Fibroblast of the aortic adventitia (primary cell): ENCODE measurements around the gene CSPG4. TPM values are rescaled to one million over a fixed set of nuclear protein-coding genes. Genes with fewer than 3 reads are reported as not detected.
"Not testable (repeated sequence)": the region's sequence is repeated elsewhere in the genome, so short reads cannot be mapped to it uniquely, and the experiment has no call there.

Source experiments
- DNase-seq: peaks from one replicate; pipeline ENCODE4 v3.0.0-alpha.2; 2010; ENCODE audit warnings: low read depth
- H3K4me3 ChIP-seq: 2 replicates; pipeline ENCODE4 v1.5.1; 2011; ENCODE audit warnings: low read depth, mild to moderate bottlenecking, control low read depth, low read length, moderate library complexity
- CTCF ChIP-seq: IDR thresholded peaks from 2 replicates; pipeline ENCODE4 v1.5.1; 2011; ENCODE audit warnings: mild to moderate bottlenecking, low read length, control low read depth, inconsistent platforms; ENCODE audit not compliant: insufficient read depth
- total RNA-seq: library from RNA; depleted of rRNA; stranded (reverse); fragments of >200 nt; gene quantifications from 2 replicates; pipeline ENCODE4 v1.2.3, GENCODE V29; 2012; ENCODE audit warnings: low replicate concordance

CSPG4 gene
- total RNA-seq, 1 donor = 27.8 TPM

GRCh38 chr15:75758071-75758872, 45.6 kb upstream of the CSPG4 start:
- peak; percentile 81 for DNase-seq
- TF ChIP-seq CTCF = peak; percentile 41

GRCh38 chr15:75754871-75755270, 42.2 kb upstream of the CSPG4 start:
- H3K4me3 ChIP-seq, DNase-seq: not testable (repeated sequence)

More at GRCh38 chr15:75758071-75758872, 45.6 kb upstream of the CSPG4 start:
- H3K4me3 ChIP-seq = peak overlapping the region; percentile 69

GRCh38 chr15:75753145-75753544, 40.5 kb upstream of the CSPG4 start:
- H3K4me3 ChIP-seq = no peak overlapping the region
- no peak for TF ChIP-seq CTCF
- no peak for DNase-seq

- TF ChIP-seq CTCF = no peak
- no peak overlapping the region for H3K4me3 ChIP-seq
- DNase-seq = no peak
Observed at GRCh38 chr15:75751891-75752290, 39.2 kb upstream of the CSPG4 start.

- no peak for TF ChIP-seq CTCF
- no peak overlapping the region for H3K4me3 ChIP-seq
- DNase-seq = no peak
Observed at GRCh38 chr15:75751116-75751875, 38.6 kb upstream of the CSPG4 start.

- H3K4me3 ChIP-seq = no peak overlapping the region
- no peak for DNase-seq
- TF ChIP-seq CTCF = no peak
Observed at GRCh38 chr15:75750261-75751050, 37.8 kb upstream of the CSPG4 start.

- no peak for DNase-seq
- no peak overlapping the region for H3K4me3 ChIP-seq
- TF ChIP-seq CTCF = no peak
Observed at GRCh38 chr15:75749820-75750219, 37.2 kb upstream of the CSPG4 start.

- not testable (repeated sequence) for H3K4me3 ChIP-seq, DNase-seq
Observed at GRCh38 chr15:75748882-75749281, 36.2 kb upstream of the CSPG4 start.

- not testable (repeated sequence) for H3K4me3 ChIP-seq, DNase-seq
Observed at GRCh38 chr15:75747121-75747520, 34.5 kb upstream of the CSPG4 start.
